OCI-LY7 (cell line): ENCODE data around the gene DDX10.

Experiments used
- CTCF ChIP-seq: fragments of 200-600 bp; sonication (generic); conservative IDR thresholded peaks from 2 replicates; pipeline ENCODE4 v1.5.1; 2014; ENCODE audit warnings: mild to moderate bottlenecking, antibody characterized with exemption, low read length, moderate library complexity, mixed read lengths
- EZH2phosphoT487 ChIP-seq: fragments of 200-600 bp; sonication (generic); IDR thresholded peaks from 2 replicates; pipeline ENCODE4 v1.6.1; 2018; ENCODE audit warnings: low read depth, borderline replicate concordance, mild to moderate bottlenecking, mixed run types, antibody characterized with exemption, low read length, moderate library complexity, mixed read lengths

- TF ChIP-seq CTCF (no peak), EZH2phosphoT487 (no peak)
Observed at GRCh38 chr11:108938604-108939003, 273.7 kb downstream of the DDX10 start.
